Measurements from ENCODE around the gene FILIP1L. TPM values are rescaled to one million over a fixed set of nuclear protein-coding genes. Genes with fewer than 3 reads are reported as not detected.
"Not testable (repeated sequence)": the region's sequence is repeated elsewhere in the genome, so short reads cannot be mapped to it uniquely, and the experiment has no call there.

The FILIP1L gene
- total RNA-seq, 2 experiments from 2014 or later, result 1.5 to 1.7 TPM

DNA sequence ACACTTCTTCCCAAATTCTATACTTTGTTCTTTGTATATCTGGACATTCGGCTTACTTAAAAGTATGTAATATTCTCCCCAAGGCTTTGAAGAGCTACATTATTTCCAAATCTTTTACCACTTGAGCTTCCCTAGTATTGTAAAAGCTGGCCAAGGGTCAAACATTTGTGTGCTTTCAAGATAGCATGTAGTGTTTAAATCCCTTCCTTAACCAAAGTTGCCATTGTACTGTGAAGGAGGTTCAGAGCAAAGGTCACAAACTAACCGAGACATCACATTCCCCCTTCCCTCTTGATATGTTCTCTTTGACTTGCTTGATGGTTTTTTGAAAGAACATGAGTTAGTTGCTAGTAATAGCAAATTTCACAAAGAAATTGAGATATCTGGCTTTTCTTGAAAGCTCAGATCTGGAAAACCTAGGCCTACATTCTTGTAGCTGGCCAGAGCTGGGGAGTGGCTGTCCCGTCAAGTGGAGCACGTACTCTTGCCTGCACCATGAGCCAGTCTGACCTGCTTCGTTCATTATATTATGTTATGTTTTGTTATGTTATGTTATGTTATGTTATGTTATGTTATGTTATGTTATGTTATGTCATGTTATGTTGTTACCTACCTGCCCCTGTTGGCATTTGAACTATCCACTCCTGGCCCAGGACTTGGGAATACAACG lies 60.2 kb downstream of the FILIP1L start:
- Mint-ChIP-seq H3K4me1 (ENCODE audit: low read depth) (no peaks in the 10 kb centered on the region), H3K4me3 (no peak overlapping the region), H3K9me3 (ENCODE audit: insufficient read depth) (no peaks in the 10 kb centered on the region), H3K36me3 (ENCODE audit: low read depth) (peaks cover 3% of the 10 kb centered on the region), H3K27ac (no peak overlapping the region), H3K27me3 (ENCODE audit: low read depth) (no peaks in the 10 kb centered on the region)
- DNase-seq (no peak), ATAC-seq (no peak)
- ChIA-PET CTCF (no interaction called here), POLR2A (no interaction called here)

DNA sequence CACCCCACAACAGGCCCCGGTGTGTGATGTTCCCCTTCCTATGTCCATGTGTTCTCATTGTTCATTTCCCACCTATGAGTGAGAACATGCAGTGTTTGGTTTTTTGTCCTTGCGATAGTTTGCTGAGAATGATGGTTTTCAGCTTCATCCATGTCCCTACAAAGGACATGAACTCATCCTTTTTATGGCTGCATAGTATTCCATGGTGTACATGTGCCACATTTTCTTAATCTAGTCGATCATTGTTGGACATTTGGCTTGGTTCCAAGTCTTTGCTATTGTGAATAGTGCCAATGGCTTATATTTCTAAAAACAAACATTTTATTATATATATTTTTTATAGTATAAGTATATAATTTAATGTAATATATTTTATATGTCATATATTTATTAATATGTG lies 62.8 kb downstream of the FILIP1L start:
- H3K9me3 Mint-ChIP-seq (ENCODE audit: insufficient read depth); H3K27ac Mint-ChIP-seq; H3K27me3 Mint-ChIP-seq (ENCODE audit: low read depth); ATAC-seq; CTCF ChIA-PET; DNase-seq; POLR2A ChIA-PET; H3K36me3 Mint-ChIP-seq (ENCODE audit: low read depth); H3K4me3 Mint-ChIP-seq: not testable (repeated sequence)
- H3K4me1 Mint-ChIP-seq (ENCODE audit: low read depth), result peaks cover 12% of the 10 kb centered on the region

DNA sequence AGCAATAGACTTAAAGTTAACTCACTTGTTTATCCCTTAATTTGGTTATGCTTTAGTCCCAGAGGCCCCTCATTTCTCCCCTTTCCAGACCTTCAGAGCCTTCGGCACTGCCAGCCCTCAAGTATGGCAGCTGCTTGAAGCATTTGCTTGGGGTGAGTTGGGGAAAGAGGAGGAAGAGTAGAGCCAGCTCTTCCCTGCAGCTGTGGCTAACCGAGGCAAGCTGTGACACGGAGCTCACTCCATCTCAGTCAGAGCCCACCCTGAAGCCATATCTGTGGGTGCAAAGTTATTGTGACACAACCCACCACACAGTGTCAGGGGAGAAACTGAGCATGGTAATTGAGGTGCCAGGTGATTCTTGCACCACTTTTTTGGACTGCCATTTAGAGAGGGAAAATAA lies 66.1 kb downstream of the FILIP1L start:
- ATAC-seq (no peak), DNase-seq (no peak)
- Mint-ChIP-seq H3K27ac (no peak overlapping the region), H3K27me3 (ENCODE audit: low read depth) (no peaks in the 10 kb centered on the region), H3K9me3 (ENCODE audit: insufficient read depth) (no peaks in the 10 kb centered on the region), H3K4me1 (ENCODE audit: low read depth) (peaks cover 12% of the 10 kb centered on the region), H3K36me3 (ENCODE audit: low read depth) (peaks cover 3% of the 10 kb centered on the region), H3K4me3 (no peak overlapping the region)
- ChIA-PET CTCF (interaction anchor here (0.9 to 1.5 kb wide), 5 partner anchors 10 to 204 kb away, joined by 3 to 5 read pairs (median 4); no protein-coding TSS in a partner anchor), POLR2A (interaction anchor here (0.6 kb wide), 1 partner anchor 214 kb away, joined by 5 read pairs; no protein-coding TSS in a partner anchor)

DNA sequence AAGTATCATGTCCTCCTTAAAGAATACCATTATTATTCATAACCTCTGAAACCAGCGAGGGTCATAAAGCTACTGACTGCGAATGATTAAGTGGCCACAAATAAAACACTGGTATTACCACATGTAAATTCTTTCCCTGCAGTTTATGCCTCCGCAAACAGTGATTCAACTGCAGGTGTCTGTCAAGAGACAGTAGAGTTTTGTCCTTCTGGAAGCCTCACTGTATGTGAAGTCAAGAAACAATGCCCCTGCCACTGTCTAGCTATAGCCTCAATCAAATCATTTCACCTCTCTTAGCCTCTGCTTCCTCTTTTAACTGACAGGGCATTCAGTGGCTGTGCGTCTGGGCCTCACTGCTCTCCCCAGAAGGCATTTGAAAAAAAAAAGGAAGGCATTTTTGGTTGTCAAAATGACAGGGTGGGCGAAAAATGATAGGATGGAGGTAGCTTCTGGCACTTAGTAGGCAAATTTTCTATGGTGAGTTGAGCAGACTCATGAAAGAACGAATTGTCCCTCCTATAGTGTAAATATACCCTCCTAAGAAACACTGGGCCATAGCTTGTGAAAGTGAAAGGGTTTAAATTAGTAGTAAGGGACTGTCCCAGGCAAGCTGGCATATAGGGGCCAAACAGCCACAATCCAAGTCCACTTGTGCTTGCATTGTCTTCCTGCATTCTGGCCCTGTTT lies 66.7 kb downstream of the FILIP1L start:
- ChIA-PET POLR2A (interaction anchor here (0.6 to 0.8 kb wide), 2 partner anchors 153 to 214 kb away, joined by 3 to 5 read pairs; no protein-coding TSS in a partner anchor), CTCF (interaction anchor here (0.8 to 1.5 kb wide), 8 partner anchors 10 to 216 kb away, joined by 3 to 5 read pairs (median 4); no protein-coding TSS in a partner anchor)
- peak overlapping the region; percentile 12 for H3K4me3 Mint-ChIP-seq

DNA sequence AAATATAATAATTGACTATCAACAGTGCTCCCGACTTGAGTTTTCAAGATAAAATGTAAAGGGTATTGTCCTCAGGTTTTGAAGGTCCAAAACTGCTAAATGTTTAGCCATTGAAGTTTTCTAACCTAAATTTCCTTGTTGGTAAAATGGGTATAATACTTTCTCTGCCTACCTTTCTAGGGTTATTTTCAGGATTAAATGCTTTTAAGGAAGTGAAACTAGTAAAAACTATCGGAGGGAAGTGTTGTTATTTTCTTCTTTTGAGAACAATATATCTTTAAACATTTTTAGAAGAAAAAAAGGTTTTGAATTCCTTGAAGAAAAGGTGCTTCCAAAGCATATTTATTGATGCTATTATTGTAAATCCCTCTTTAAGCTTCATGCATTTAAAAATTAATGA lies 67.3 kb downstream of the FILIP1L start:
- DNase-seq (no peak), ATAC-seq (no peak)
- Mint-ChIP-seq H3K4me3 (no peak overlapping the region), H3K4me1 (ENCODE audit: low read depth) (peaks cover 12% of the 10 kb centered on the region), H3K27ac (no peak overlapping the region), H3K27me3 (ENCODE audit: low read depth) (no peaks in the 10 kb centered on the region), H3K9me3 (ENCODE audit: insufficient read depth) (no peaks in the 10 kb centered on the region), H3K36me3 (ENCODE audit: low read depth) (peaks cover 2% of the 10 kb centered on the region)
- ChIA-PET CTCF (interaction anchor here (0.8 to 1.5 kb wide), 6 partner anchors 10 to 215 kb away, joined by 3 to 4 read pairs (median 4); no protein-coding TSS in a partner anchor), POLR2A (interaction anchor here (0.8 kb wide), 1 partner anchor 152 kb away, joined by 3 read pairs; no protein-coding TSS in a partner anchor)

More for the DNA sequence above, 66.7 kb downstream of the FILIP1L start:
- H3K27ac Mint-ChIP-seq, result peak overlapping the region; percentile 2
- peak; percentile 64 for ATAC-seq
- no peaks in the 10 kb centered on the region for H3K27me3 Mint-ChIP-seq (ENCODE audit: low read depth)
- H3K36me3 Mint-ChIP-seq (ENCODE audit: low read depth), result peaks cover 3% of the 10 kb centered on the region
- H3K4me1 Mint-ChIP-seq (ENCODE audit: low read depth), result peaks cover 12% of the 10 kb centered on the region
- no peak for DNase-seq
- H3K9me3 Mint-ChIP-seq (ENCODE audit: insufficient read depth), result no peaks in the 10 kb centered on the region

DNA sequence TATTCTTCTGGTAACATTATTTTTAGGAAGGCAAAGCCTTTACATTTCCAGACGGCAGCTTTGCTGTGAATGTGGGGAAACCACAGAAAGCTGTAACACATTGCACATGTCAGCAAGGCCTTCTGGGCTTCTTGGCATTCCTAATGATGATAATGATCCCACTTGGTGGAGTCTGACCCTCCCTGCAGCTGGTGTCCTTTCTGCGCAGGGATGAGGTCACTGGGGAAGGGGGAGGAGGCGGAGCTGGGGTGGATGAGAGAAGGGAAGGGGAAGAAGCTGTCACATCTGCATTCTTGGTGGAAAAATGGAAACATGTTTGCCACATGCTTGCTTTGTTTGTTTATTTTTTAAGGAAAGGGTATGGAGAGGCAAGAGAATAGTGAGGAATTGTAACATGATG lies 68.6 kb downstream of the FILIP1L start:
- ATAC-seq (no peak), DNase-seq (no peak)
- no peaks in the 10 kb centered on the region for H3K36me3 Mint-ChIP-seq (ENCODE audit: low read depth)
- H3K27ac Mint-ChIP-seq, result no peak overlapping the region
- POLR2A ChIA-PET, result no interaction called here
- H3K4me3 Mint-ChIP-seq, result no peak overlapping the region
- H3K9me3 Mint-ChIP-seq (ENCODE audit: insufficient read depth), result no peaks in the 10 kb centered on the region
- no peaks in the 10 kb centered on the region for H3K27me3 Mint-ChIP-seq (ENCODE audit: low read depth)
- CTCF ChIA-PET, result interaction anchor here (0.6 to 1.2 kb wide), 2 partner anchors 203 to 209 kb away, joined by 3 to 4 read pairs; no protein-coding TSS in a partner anchor
- H3K4me1 Mint-ChIP-seq (ENCODE audit: low read depth), result peaks cover 12% of the 10 kb centered on the region

DNA sequence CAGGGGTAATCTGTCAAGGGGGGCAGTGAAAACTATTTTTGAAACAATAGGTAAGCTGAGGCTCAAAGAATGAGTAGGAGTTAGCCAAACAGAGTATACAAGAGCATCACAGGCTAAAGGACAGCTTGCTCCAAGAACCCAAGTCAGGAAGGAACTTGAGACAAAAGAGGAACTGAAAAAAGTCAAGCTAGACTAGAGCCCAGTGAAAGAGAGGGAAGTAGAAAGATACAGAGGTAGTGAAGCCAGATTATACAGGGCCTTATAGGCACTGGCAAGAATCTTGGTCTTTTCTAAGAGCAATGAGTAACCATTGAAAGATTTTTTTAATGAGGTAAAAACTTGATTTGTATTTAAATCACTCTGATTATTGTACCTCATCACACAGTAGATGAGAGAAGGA lies 69.9 kb downstream of the FILIP1L start:
- ATAC-seq (no peak), DNase-seq (no peak)
- Mint-ChIP-seq H3K9me3 (ENCODE audit: insufficient read depth) (no peaks in the 10 kb centered on the region), H3K4me1 (ENCODE audit: low read depth) (peaks cover 12% of the 10 kb centered on the region), H3K27me3 (ENCODE audit: low read depth) (no peaks in the 10 kb centered on the region), H3K4me3 (no peak overlapping the region), H3K36me3 (ENCODE audit: low read depth) (no peaks in the 10 kb centered on the region), H3K27ac (no peak overlapping the region)
- ChIA-PET POLR2A (interaction anchor here (1.1 kb wide), 1 partner anchor 13 kb away, joined by 3 read pairs; no protein-coding TSS in a partner anchor), CTCF (no interaction called here)

DNA sequence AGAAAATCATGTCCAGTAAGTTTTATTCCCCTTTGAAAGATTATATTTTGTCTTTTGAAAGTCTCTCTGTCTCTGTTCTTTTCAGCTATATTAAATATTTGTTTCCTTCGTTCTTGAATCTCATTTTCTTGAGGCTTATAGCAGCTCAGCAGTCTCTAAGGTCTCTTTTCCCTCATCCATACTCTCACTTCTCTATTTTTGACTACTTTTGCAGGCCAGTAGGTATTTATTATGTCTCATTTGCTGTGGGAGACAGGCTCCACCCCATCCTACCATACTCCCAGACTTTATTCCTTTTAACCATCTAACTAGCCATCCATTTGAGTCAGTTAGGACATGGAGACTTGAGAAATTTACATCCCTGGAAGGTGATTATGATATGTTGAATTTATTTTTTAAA lies 71.0 kb downstream of the FILIP1L start:
- ChIA-PET CTCF (interaction anchor here (1.0 kb wide), 1 partner anchor 211 kb away, joined by 3 read pairs; no protein-coding TSS in a partner anchor), POLR2A (no interaction called here)
- peaks cover 11% of the 10 kb centered on the region for H3K4me1 Mint-ChIP-seq (ENCODE audit: low read depth)
- no peak overlapping the region for H3K27ac Mint-ChIP-seq
- H3K36me3 Mint-ChIP-seq (ENCODE audit: low read depth), result no peaks in the 10 kb centered on the region
- ATAC-seq, result no peak
- no peak for DNase-seq
- no peaks in the 10 kb centered on the region for H3K9me3 Mint-ChIP-seq (ENCODE audit: insufficient read depth)
- no peaks in the 10 kb centered on the region for H3K27me3 Mint-ChIP-seq (ENCODE audit: low read depth)
- no peak overlapping the region for H3K4me3 Mint-ChIP-seq

DNA sequence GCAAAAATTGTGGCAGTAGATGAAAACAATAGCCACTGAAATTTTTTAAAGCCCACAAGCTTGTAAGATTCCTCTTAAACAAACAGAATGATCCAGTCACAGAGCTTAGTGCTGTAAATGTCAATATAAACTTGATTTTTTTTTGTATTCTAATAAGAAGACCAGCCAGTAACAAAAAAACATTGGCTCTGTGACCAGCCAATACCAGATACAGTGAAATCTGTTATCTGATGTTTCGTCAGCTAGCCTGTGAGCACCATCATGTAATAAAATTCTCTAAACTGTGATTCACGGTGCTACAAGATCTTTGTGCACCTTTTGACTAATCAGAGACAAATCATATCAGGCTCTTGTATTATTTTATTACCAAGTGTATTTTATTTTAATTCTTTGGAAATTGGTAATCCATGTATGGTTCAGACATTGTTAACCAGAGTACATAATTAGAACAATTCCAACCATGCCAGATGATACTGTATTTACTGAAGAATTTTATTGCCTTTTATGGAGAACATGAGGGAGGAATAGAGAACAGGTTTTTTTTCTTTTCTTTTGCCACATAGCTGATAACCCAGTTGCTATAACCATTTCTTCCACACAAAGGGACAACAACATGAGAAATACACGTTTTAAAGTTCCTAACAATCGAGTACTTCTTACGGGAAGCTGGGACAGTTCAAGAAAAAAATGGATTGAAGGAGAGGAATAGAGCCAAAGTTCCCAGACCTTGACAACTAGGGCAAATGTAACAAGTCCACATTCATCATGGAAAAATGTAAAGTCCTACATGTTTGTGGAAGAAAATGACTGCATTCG lies 71.9 kb downstream of the FILIP1L start:
- CTCF ChIA-PET, result interaction anchor here (1.0 to 1.3 kb wide), 2 partner anchors 35 to 212 kb away, joined by 3 read pairs; no protein-coding TSS in a partner anchor
- no peaks in the 10 kb centered on the region for H3K27me3 Mint-ChIP-seq (ENCODE audit: low read depth)

DNA sequence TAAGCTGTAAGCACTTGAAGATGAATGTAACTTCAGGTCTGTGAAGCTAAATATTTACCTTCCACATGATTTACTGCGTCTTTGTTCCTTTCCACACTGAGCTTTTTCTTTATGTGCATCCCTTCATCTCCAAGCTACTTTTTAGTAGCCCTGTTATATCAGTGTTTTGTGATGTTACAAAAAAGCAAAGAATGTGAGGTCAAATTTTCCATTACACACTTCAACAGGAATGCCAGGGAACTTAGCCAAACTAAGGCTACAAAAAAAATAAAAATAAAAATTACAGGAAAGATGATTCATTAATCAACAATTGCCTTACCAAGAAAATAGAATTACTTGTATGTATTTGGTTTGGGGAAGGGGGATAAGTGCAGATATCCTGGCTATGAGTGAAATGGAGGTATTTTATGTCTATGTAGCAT lies 73.0 kb downstream of the FILIP1L start:
- ChIA-PET POLR2A (no interaction called here), CTCF (interaction anchor here (0.9 to 1.4 kb wide), 3 partner anchors 17 to 213 kb away, joined by 3 to 5 read pairs (median 3); no protein-coding TSS in a partner anchor)
- ATAC-seq (no peak), DNase-seq (no peak)
- Mint-ChIP-seq H3K4me1 (ENCODE audit: low read depth) (no peaks in the 10 kb centered on the region), H3K27ac (no peak overlapping the region), H3K9me3 (ENCODE audit: insufficient read depth) (no peaks in the 10 kb centered on the region), H3K4me3 (no peak overlapping the region), H3K36me3 (ENCODE audit: low read depth) (no peaks in the 10 kb centered on the region), H3K27me3 (ENCODE audit: low read depth) (no peaks in the 10 kb centered on the region)

More for the DNA sequence above, 71.9 kb downstream of the FILIP1L start:
- Mint-ChIP-seq H3K9me3 (ENCODE audit: insufficient read depth) (no peaks in the 10 kb centered on the region), H3K4me3 (no peak overlapping the region), H3K36me3 (ENCODE audit: low read depth) (no peaks in the 10 kb centered on the region), H3K27ac (no peak overlapping the region), H3K4me1 (ENCODE audit: low read depth) (peaks cover 2% of the 10 kb centered on the region)
- POLR2A ChIA-PET, result no interaction called here
- DNase-seq, result no peak
- no peak for ATAC-seq

DNA sequence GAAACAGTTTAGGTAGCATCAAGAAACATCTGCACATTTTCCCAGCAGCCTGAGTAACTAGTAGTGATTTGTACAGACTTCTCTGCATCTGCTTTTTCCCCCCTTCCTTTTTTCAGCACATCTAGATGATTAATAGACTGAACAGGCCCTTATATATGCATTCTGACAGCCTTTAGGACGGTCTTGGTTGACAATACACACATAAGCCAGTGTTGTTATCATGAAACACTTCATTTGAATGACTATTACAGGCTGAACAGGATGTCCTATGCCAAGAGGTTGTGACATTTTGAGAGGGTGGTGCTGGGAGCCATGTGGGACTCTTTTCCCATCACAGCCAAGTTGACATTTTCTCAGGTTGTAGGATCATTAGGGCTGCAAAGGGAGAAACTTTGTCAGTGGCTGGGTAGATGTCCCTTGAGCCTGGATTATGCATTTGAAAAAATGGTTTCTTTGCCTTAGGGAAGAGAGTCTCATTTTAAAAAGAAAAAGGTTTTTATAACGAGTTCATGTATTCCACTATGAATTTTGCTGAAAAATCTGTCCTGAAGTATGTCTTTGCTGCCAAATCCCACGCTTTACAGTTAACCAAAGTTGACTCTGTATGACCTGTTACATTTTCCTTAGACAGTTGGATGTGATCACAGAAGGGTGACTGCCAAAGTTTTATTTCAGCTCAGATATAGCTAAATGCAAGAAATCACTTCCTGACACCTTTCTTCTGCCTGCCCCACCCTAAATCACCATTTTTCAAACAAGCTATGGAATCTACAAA lies 73.7 kb downstream of the FILIP1L start:
- Mint-ChIP-seq H3K9me3 (ENCODE audit: insufficient read depth) (no peaks in the 10 kb centered on the region), H3K27me3 (ENCODE audit: low read depth) (no peaks in the 10 kb centered on the region), H3K27ac (no peak overlapping the region), H3K4me3 (no peak overlapping the region), H3K36me3 (ENCODE audit: low read depth) (no peaks in the 10 kb centered on the region), H3K4me1 (ENCODE audit: low read depth) (no peaks in the 10 kb centered on the region)
- DNase-seq (no peak), ATAC-seq (no peak)
- ChIA-PET POLR2A (no interaction called here), CTCF (interaction anchor here (0.9 to 1.4 kb wide), 3 partner anchors 18 to 213 kb away, joined by 3 to 5 read pairs (median 3); no protein-coding TSS in a partner anchor)
